Subcutaneous adipose tissue (tissue), 4 donors: ENCODE results near the gene TPPP. TPM values are rescaled to one million over a fixed set of nuclear protein-coding genes. Genes with fewer than 3 reads are reported as not detected.

Experiments
- CTCF ChIP-seq: fragments of 450-650 bp; IDR thresholded peaks from one replicate; pipeline ENCODE4 v1.5.1; 2016; ENCODE audit warnings: low read depth, mild to moderate bottlenecking, control low read depth, antibody characterized with exemption, moderate library complexity
- total RNA-seq, 4 donors: library from RNA; depleted of rRNA; stranded (reverse); fragments of >200 nt; gene quantifications; one replicate each; pipeline ENCODE4 v1.1.0, GENCODE V29; 2016

Gene TPPP
- total RNA-seq, 4 donors from 2014 or later, result 1.1 to 8.1 (median 2.8) TPM

DNA sequence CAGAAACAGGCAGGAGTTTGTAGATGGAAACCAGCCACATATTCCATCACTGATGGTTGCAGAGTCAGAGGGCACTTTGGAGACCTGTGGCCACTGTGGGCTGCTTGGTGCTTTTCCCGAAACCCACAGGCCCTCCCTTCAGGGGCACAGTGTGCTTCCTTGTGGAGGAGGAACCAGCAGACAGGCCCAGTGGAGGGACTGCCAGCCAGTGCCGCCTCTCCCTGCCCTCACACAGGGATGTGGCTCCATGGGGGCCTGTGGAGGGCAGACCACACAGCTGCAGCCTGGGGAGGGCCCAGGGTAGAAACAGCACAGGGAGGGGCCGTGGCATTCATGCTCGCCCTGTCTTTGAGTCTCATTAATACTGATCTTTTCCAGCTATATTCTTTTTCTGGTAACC, 45.8 kb downstream of the TPPP start:
- TF ChIP-seq CTCF, result no peak

GRCh38 chr5:646396-647201, 46.6 kb downstream of the TPPP start:
- TF ChIP-seq CTCF, result no peak

- no peak for TF ChIP-seq CTCF
Measured at GRCh38 chr5:645421-645820, 47.7 kb downstream of the TPPP start.

DNA sequence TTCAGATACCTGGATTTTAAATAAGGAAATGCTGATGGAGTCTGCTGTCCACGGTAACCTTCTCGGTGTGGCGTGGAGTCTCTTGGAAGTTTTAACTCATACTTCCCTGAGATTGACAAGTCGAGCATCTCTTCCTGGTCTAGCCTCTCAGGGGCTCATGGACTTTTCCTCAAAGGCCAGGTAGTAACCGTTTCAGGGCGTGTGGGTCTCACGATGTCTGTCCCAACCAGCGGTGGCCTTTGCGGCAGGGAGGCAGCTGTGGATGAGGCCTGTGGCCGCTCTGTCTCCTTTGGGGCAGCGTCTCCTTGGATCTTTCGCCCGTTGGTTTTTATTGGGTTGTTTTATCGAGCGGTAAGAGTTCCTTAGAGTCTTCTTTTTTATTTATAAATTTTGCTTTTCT, 48.2 kb downstream of the TPPP start:
- TF ChIP-seq CTCF, result no peak

- no peak for TF ChIP-seq CTCF
Measured at GRCh38 chr5:644509-644908, 48.6 kb downstream of the TPPP start.

DNA sequence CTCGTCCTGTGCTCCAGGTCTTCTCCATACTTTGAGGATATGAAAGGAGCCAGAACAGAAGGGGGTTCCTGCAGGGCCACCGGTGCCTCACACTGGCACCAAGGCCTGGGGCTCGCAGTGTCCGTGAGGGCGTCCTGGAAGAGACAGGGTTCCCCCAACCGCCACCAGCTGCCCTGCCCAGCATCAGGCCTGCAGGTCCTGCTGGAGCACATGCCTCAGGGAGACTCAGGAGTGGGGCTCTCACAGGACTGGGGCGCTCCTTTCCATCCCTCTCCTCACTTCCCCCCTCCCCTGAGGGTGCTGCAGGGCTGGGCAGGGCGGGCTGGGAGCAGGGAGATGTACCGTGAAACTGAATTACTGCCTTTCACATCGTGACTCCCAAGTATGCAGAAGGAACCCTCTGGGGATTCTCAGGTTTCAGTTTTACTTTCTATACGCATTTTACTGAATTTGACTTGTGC, 49.3 kb downstream of the TPPP start:
- TF ChIP-seq CTCF, result no peak

GRCh38 chr5:643351-643801, 49.8 kb downstream of the TPPP start:
- TF ChIP-seq CTCF, result no peak
